GM21825 (cell line): ENCODE data around the gene KAZN.

Source experiments
- ATAC-seq: cut with Tn5 transposase; IDR thresholded peaks from one replicate; pipeline ENCODE4 v1.9.1; 2021; ENCODE audit warnings: mild to moderate bottlenecking, moderate library complexity; ENCODE audit not compliant: unreplicated experiment

KAZN gene

DNA sequence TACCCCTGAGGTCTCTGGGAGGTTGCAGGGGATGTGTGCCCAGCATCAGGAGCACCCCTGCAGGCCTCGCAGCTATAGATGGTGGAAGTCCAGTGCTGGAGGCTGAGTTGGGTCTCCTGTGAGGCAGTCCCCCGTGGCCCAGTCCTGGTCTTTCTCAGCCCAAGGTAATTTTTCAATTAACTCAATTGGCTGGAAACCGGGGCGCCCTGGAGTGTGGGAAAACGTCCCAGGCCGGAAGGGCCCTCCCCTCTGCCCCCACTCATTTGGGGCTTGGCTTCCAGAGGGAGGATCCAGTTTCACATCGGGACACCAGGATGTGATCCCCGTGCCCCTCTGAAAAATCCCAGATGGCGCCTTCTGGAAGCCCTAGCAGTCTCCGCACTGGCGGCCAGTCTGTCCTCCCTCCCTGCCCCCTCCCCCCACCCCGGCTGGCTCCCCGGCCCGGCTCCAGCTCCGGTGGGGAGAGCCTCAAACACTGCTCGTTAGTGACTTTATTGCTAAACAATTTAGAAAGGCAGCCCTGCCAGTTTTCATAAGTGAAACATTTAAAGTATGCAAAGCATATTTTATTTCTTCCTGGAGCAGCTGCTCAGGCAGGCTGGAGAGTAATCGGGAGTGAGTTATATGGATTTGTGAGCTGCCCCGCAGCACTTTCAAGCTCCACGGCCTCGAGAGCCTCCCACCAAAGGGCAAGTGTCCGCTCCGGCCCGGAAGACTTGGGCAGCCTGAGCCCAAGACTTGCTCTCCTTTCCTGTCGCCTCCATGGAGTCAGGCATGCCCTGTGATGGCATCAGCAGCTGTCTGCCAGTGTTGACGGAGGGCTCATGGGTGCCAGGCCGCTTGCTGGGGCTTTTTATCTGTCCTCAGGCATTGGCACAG, 346.9 kb downstream of the KAZN start:
- no peak for ATAC-seq

DNA sequence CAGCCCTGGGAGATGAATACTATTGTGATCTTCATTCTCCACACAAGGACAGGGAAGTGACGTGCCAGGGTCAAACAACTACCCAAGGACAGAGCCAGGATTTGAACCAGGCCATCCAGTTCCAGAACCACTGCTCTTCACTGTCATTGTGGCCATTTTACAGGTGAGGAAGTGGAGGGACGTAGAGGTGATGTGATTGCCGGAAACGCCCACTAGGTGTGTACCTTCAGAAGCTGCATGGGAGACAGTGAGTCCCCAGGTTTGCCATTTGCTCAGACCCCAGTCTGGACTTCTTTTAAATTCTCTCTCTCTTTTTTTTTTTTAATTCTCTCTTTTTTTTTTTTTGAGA, 347.5 kb downstream of the KAZN start:
- ATAC-seq = no peak

DNA sequence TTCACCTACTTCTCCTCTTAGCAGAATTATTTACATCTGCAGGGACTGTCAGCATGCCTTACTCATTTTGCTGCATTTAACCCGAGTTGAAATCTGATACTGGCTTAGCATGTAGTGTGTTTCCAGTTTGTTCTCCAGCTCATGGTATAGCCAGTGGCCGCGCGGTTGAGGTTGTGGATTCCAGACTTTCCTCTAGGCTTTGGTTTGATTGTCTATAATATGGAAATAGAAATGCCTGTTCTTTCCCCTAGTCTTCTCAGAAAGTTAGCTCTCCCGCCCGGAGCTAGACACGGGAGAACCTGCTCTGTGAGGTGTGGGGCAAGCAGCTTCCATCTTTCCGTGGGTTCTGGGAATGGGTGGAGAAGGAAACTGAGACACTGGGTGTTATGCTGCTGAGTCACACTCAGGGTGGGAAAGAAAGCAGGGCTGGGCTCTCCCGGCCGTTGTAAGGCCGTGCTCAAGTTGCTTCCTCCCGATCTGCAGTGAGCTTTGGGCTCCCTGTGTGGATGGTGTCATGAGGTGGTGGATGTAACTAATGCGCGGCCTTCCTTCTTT, 348.3 kb downstream of the KAZN start:
- no peak for ATAC-seq

DNA sequence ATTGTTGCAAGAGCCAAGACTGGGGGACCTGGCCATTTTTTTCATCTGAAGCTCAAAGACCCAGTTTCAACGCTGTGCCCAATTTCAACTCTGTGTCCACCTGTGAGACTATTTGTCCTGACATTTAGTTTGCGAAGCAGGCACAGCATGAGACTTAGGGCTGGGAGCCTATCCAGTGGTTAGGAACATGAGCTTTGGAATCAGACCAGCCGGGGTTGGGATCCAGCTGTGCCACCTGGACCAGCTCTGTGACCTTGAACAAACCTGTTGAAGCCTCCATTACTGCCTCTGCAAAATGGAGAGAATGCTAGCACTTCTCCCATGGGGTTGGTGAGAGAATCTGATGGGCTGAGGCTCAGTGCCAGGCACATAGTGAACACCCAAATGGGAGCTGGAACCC, 348.9 kb downstream of the KAZN start:
- no peak for ATAC-seq

DNA sequence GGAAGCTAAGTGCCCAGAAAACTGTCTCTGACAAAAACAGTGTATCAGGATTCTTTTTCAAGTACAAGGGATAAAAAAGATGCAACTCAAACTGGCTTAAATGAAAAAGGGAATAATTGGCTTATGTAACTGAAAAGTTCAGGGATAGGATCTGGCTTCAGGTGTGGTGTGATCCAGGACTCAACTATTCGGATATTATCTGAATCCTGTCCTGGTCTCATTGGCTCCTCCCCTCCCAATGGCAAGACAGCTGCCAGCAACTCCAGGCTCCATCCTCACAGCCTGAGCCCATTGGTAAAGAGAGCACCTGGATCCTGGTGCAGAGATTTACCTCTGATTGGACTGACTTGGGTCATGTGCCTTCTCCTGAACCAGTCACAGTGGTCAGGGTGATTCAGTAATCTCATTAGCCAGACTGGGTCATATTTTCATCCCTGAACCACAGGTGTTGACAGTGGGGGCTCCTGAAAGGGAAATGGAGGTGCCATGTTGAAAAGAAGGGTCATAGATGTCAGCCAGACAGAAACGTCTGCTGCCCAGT, 349.7 kb downstream of the KAZN start:
- no peak for ATAC-seq

DNA sequence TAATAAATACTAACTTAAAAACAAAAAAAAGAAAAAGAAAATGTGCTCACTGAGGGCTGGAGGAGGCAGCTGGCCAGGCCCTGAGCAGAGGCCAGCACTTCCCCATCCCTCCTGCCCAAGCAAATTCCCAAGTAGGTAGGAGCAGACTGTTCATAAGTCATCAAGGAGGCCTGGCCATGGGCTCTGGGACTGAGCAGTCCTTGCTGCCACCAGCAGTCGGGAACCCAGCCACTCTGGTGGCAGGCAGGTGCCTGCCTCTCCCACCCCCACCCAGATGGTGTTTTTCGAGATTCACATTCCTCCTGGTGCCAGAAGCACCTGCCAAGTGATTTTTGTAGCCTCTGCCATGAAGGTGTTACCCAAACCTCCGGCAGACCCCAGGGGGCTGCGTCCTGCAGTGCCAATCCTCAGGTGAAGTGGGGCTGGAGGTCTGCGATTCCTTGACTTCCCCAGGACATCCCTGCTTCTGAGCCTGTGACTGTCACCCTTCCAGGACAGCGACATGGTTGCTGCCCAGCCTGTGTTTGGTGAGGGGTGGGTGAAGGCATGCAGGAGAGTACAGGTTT, 350.9 kb downstream of the KAZN start:
- ATAC-seq = no peak

DNA sequence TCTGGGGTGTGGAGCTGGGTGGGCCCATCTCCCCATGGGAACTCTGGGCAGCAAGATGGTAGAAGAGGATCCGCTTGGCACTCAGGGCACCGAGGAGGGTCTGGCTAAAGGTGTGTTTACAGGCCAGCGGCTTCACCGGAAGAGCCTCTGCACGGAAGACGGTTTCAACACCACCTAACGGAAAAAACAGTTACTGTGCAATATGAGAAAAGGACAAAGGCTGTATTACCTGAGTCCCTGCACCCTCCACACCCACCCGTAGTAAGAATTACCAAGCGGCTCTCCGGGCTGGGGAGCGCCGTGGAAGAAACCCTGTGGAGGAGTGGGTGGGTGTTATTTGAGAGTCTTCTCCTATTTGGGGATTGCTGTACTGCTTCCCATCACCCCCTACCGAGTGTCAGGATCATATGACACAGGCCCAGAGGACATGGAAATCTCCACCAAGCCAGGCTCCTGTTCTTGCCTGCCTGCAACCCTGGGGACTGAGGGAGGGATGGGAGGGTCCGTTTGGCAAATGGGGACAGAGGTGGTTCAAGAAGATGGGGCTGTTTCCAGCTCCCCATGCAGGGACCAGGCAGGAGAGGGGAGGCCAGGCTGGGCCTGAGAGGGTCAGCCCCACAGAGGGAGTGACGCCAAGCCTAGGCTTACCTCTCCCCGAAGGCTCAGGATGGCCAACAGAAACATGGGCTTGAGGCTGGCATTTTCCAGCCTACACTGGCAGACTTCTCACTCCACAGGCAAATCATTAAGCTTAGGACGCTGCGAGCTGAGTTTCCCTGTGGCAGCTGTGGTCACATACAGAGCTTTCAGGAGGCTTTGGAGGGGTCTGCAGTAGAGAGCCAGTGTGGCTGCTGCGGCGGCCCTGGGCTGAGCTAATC, 351.6 kb downstream of the KAZN start:
- ATAC-seq = no peak

DNA sequence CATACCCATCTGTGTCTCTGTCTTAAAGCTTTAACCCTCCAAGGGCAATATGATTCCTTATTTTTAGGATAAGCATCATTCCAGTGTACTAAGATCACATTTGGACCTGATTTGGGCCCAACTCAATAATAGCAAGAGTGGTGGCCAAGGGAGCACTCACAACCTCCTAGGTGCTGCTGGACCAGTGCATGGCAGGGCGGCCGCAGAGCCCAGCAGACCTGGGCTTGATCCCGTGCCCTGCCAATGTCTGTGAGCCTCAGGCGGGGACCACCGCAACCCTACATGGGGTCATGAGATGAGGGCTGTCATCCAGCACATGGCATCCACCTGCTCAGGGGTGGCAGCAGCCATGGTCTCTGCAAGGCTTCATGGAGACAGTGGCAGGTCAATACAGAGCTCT, 353.3 kb downstream of the KAZN start:
- no peak for ATAC-seq

DNA sequence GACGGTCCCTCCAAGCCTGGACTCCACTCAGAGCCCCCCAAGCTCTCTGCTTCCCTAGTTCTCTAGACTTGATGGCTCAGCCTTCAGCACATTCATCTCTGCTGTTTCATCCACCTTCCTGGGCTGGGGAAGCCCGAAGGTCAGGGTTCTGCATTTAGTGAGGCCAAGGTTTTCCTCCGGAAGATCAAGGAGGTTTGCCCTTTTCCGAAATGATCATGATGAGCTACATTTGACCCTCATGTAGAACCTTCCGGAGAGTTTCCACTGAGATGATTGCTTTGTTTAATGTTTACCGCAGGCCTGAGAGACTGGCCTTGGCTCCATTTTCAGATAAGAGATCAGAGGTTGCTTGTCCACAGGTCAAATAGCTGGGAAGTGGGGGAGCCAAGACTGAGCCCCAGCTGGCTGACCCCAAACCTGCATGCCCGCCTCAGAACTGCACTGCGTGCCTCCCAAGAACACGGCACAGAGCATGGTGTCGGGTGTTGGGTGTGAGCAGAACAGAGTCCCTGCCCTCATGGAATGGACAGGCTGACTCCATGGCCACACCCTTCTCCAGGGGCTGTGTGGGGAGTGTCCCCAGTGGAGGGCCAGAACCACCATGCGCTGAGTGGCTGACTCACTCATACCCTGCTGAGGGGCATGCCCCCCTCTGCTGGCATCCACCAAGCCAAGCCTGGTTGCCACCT, 354.3 kb downstream of the KAZN start:
- ATAC-seq = no peak

DNA sequence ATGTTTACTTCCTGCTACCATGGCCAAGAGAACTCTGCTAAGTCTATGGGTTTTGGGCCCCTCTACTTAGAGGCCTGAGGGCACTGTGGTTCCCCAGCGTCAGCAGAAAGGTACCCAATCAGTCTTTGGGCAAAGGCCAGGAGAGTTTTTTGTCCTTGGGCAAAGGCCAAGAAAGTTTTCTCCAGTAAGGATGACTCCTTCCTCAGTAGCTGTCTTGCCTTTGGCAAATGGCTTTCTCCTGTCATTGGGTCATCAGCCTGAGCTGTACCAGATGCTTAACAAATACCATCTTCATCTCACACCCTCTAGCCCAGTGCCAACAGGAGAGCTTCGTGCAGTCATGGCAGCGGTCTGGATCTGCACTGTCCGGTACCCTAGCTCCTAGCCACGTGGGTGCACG, 355.7 kb downstream of the KAZN start:
- no peak for ATAC-seq

DNA sequence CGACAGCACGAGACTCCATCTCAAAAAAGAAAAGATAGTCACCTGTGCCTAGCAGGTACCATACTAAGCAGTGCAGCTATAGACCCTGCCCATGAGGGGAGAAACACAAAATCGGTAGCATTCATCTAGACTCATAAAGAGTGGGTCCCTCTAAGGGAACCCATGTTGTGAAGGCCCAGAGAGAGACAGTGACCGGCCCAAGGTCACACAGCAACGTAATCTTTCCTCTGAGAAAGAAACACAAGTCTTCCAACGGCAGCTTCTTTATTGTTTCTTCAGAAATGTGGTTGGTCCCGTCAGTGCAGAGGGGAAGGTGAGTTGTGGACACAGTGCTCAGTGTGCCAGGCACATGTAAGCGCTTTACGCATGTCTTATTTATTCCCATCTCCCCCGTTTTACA, 356.4 kb downstream of the KAZN start:
- ATAC-seq = no peak

DNA sequence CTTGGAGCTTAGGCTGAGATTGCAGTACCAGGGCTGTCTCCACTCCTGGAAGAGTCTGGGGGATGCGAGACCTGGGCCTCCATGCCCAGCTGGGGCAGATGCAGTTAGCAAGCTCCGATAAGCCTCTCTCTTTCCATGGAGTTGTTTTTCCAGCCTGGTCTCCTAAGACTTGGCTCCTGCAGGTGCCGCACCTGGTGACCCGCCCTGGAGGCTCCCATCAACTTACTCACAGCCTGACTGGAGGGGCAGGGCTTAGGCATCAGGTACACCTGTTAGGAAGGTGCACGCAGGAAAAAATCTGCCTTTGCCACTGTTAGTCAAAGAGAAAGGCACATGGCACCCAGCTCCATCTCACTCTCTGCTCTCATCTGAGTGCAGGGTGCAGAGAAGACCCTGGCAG, 356.9 kb downstream of the KAZN start:
- no peak for ATAC-seq

DNA sequence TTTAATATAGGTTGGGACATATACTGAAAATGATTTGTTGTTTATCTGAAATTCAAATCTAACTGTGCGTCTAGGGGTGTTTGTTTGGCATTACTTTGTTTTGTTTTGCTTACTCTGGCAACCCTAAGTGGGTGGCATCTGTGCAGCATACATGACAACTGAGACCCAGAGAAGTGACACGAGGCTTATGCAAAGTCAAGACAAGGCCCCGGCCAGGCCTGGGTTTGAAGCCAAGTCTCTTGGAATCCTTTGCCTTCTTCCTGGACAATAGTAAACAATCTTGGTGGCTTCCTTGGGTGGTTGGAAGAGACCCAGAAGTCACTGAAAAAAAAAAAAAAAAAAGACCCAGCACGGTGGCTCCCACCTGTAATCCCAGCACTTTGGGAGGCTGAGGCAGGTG, 357.5 kb downstream of the KAZN start:
- ATAC-seq = no peak

DNA sequence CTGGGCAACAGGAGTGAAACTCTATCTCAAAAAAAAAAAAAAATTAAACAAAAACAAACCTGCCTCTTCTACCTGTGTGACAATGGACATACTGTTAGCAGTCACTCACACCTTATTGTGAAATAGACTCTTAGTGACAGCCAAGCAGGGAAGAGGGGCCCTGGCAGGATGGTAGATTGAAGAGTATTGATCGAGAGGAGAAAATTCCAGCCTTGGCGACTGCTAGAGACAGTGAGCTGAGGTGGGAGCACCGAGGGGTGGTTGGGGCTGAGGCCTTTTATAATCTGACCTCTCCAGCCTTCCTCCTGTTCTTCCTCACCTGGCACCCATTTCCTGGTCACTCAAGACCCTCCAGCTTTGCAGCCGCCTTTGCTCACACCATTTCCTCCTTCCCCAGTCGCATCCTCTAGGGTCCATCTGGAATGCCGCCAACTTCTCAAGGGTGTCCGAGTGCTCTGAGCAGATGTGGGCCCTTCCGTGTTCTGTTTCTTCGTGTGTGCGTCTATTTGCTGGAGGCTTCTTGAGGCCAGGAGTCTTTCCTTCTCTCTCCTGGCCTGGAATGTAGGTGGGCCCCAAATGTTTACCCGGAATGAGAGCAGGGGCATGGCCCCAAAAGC, 358.2 kb downstream of the KAZN start:
- no peak for ATAC-seq

DNA sequence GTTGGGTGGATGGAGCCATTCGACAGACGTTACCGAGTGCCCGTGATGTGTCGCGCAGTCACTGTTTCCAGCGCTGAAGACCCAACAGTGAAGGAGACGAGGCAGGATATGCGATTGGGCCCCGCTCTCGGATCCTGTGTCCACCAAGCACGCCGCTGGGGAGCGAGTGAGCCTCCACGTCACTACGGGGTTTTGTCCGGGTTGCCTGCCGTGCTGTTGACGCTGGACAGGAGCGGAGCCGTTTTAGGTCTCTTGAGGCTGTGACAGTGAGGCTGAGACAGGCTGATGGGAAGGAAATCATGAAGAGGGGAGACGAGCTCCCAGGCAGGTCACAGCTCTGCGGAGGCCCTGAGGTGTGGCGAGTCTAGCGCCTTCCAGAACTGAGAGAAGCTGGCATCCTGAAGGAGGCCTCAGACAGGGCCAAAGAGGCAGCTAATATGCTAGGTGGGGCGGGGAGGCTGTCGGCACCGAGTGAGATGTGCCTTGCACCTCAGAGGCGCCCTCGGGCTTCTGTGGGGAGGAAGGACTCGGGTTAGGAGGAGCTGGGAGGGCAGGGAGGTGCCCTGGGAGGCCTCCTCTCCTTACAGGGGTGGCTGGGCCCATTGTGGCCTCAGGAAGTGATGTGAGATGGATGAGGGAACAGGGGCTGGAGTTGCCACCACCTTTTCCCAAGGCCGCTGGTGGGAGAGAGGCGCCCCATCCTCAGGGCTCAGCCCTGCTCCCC, 359.1 kb downstream of the KAZN start:
- ATAC-seq = no peak

DNA sequence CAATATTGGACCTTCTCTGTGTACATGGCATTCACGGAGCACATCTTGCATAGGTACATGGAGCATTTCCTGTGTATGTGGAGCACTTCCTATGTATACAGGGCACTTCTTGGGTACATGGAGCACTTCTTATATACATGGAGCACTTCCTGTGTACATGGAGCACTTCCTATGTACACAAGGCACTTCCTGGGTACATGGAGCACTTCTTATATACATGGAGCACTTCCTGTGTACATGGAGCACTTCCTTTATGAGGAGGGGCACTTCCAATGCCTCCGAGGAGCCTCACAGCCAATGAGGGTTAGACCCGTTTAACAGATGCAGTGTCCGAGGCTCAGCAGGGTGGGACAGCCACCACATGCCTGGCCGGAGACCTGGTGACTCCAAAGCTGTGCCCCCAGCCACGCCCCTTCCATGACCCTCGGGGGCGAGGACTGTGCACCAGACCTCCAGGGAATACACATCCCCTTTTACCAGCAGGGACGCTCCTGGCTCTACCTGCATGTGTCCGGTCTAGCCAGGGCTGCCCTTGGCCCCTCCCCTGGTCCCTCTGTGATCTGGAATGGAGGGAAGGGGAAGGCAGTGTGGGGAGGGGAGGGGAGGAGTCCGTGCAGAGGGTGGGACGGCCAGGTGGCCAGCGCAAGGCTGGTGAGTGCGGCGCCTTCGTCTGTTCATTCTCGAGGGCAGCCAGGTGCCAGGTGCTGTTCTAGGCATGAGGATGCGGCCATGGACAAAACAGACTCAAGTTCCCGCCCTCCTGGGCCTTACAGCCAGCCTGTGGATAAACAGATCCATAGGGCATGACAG, 360.0 kb downstream of the KAZN start:
- ATAC-seq = no peak

DNA sequence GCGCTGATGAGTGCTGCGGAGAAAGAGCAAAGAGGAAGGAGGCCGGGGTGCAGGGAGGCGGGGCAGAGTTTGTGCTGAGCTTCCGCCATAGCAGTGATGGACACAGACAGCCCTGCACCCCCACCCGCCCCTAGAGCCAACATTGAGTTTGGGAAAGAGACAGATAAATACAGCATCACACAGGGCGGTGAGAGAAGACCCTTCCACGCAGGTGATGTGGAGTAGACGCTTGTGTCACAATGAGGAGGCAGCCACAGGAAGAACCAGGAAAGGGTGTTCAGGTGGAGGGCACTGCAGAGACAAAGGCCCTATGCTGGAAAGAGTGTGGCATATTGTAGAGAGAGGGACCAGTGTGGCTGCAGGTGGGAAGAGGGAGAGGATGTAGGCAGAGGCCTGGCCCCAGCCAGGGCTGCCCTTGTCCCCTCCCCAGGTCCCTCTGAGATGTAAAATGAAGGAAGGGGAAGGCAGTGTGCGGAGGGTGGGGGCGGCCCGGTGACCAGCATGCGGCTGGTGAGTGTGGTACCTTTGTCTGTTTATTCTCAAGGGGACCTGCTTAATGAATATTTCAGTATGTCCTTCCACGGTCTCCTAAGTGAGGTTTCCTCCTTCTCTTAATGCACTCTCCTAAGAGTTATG, 360.7 kb downstream of the KAZN start:
- ATAC-seq = no peak

DNA sequence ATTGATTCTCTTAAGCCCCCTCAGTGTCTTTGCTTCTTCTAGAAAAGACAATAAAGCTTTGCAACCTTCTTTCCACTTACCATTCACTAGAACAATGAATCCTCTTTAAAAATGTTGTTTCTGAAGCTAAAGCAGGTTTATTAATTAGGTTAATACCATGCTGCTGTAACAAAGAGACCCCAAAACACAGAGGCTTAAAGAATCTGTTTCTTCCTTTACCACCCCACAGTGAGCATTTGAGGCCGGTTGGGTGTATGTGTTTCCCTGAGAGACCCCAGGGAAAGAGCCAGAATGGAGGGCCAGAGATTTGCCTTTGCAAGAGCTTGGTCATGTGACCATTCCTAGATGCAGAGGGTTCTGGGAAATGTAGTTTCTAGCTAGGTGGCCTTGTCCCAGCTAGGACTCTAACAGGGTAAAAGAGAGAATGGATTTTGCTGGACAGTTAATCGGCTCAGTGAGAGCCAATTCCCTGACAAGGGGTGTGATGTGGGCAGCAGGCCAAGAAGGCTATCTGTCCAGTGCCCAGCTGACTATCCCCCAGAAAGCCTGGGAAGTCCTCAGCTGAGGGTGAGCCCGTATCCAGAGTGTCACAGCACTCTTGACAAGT, 363.3 kb downstream of the KAZN start:
- ATAC-seq = no peak
